GM19099 (cell line): ENCODE data around the gene LRRC2.

Experiments
- POLR2A ChIP-seq: IDR thresholded peaks from 3 replicates; pipeline ENCODE4 v1.6.1; 2011; ENCODE audit warnings: low read depth; ENCODE audit not compliant: insufficient read length; ENCODE audit errors: extremely low read depth

Gene LRRC2

DNA sequence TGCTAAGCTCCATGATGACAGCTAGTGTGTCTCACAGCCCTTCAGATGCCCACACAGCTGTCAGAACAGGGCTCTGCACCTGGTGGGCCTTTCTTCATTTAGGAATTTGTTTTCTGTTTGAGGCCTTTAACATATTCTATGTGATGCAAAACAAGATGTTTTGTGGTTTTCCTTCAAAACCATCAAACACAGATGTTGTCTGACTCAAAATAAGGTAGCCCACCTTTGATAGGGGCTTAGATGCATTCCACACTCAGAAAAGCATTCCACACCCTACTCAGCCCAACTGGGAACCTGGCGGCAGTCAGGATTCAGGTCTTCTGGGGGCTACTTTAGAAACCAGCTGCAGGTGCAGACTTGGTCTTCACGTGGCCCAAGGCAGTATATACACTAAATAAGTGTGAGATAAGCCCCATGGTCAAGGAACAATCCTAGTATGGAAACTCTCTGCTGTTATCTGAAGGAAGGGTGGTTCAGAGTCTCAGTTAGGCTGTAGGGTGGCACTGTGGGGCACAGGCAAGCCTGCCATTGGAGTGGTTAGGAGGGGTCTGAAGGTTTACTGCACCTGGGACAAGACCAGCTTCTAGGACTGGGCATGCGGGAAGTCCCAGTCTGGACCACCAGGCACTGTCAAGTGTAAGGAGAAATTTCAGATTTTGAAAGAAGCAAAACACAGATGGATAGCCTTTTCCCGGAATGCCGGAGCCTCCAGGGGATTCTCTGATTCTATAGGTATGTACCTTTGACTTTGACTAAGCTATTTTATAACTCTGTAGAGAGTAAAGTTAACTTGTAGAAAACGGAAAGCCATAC, 20.1 kb downstream of the LRRC2 start:
- no peak for TF ChIP-seq POLR2A

DNA sequence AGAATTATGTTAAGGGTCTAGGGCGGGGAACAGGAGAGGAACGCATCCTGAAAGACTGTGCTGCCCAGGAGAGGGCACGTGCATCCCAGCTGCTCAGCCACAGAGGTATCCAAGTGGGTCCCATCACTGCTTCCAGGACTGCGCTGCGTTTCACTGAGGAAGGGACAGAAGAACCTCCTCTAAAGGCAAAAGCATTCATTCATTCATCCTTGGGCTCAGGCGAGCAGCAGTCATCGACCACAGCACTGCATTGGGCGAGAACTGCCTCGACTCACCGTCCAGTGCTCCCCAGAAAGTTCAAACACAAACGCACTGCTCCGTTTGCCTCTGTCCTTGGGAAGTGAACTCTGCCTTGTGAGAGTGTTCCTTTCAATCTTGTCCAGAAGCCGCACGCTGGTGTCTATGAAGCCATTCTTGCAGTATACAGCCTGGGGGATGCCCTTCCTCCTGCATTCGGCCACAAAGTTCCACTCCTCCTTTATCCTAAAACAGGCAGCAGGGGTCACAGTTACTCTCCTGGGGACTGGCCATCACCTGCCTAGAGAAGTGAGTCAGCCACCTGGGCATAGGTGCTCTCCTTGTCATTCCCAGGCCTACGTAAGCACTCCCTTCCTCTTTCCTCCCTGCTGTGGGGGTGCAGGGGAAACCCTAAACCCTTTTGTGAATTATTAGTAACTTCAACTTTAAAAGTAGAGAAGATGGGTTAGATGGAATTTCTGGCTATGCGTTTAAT, 21.2 kb downstream of the LRRC2 start:
- TF ChIP-seq POLR2A: no peak

GRCh38 chr3:46542801-46543201, 23.3 kb downstream of the LRRC2 start:
- no peak for TF ChIP-seq POLR2A

GRCh38 chr3:46542344-46542743, 23.8 kb downstream of the LRRC2 start:
- no peak for TF ChIP-seq POLR2A

GRCh38 chr3:46541835-46542234, 24.3 kb downstream of the LRRC2 start:
- TF ChIP-seq POLR2A: peak; percentile 49

- TF ChIP-seq POLR2A: no peak
Observed at GRCh38 chr3:46540550-46540949, 25.6 kb downstream of the LRRC2 start.

DNA sequence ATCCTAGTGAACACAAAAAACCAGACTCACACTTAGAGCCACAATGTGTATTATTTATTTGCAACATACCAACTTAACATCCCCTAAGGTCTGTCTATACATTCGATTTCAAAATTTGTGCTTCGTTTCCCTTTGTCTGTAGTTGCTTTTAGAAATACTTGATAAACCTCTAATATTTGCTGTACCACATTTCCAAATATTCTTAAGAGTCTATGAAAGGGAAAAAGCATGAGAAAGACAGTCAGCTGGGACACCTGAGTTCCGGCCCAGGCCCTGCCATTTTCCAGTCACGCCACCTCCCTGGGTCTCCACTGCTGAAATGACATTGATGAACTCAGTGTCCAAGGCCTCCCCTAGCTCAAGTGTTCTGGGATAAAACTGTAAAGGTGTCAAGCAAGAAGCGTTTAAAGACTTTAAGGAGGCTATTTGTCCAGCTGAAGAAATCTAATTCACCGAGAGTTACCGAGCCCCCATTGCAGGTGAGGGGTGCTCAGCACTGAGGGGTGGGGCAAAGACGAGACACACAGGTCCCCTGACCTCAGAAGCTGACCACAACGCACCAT, 26.6 kb downstream of the LRRC2 start:
- no peak for TF ChIP-seq POLR2A

- peak; percentile 43 for TF ChIP-seq POLR2A
Observed at GRCh38 chr3:46538803-46539442, 27.2 kb downstream of the LRRC2 start.

DNA sequence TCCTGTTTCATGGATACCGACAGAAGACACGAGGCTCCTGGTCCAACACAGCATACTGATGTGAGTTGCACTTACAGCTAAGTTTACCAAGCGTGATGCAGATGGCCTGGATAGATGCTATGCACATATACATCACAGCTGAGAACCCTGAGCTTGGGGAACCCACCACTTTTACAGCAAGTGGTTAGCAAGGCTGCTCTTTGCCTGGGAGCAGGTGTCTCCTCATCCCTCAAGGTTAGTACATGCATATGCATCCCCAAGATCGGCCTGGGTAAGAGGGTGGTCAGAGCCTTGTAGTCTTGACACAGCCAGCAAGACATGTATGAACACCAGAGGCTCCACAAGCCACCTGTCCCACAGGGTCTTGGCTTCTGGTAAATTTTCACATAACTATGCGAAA, 28.3 kb downstream of the LRRC2 start:
- TF ChIP-seq POLR2A: peak; percentile 23

GRCh38 chr3:46537316-46537715, 28.8 kb downstream of the LRRC2 start:
- TF ChIP-seq POLR2A: no peak

GRCh38 chr3:46536758-46537157, 29.3 kb downstream of the LRRC2 start:
- no peak for TF ChIP-seq POLR2A

- no peak for TF ChIP-seq POLR2A
Observed at GRCh38 chr3:46535746-46536145, 30.4 kb downstream of the LRRC2 start.

GRCh38 chr3:46533091-46533490, 33.0 kb downstream of the LRRC2 start:
- no peak for TF ChIP-seq POLR2A

DNA sequence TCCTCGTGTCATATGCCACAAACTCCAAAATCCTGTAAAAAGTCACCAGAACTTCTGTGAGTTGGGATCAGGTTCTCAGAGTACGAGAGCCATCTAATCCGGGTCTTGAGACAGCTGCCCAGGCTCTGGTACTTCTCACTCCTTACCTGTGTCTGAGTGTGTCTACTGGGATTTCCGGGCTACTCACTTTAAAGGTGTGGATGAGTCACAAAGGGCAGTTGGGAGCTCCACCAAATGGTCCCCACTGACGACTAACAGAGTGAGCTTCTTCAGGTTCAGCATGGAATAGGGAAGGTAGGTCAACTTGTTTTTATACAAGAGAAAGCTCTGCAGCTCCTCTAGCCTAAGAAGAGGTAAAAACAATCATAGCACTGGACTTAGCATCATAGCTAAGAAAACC, 38.9 kb downstream of the LRRC2 start:
- no peak for TF ChIP-seq POLR2A

- TF ChIP-seq POLR2A: no peak
Observed at GRCh38 chr3:46524832-46525231, 41.3 kb downstream of the LRRC2 start.
